HG03571 (cell line): ENCODE data around the gene SLC16A1.
"Not testable (repeated sequence)": the region's sequence is repeated elsewhere in the genome, so short reads cannot be mapped to it uniquely, and the experiment has no call there.

Source experiments
- ATAC-seq: cut with Tn5 transposase; IDR thresholded peaks from one replicate; pipeline ENCODE4 v1.9.1; 2021; ENCODE audit not compliant: unreplicated experiment

The SLC16A1 gene

GRCh38 chr1:112887599-112888283, 68.3 kb downstream of the SLC16A1 start:
- no peak for ATAC-seq

- ATAC-seq, result not testable (repeated sequence)
These were observed 71.0 kb downstream of the SLC16A1 start for GRCh38 chr1:112884996-112885395.

GRCh38 chr1:112882271-112882744, 73.7 kb downstream of the SLC16A1 start:
- ATAC-seq, result no peak

- no peak for ATAC-seq
These were observed 74.3 kb downstream of the SLC16A1 start for GRCh38 chr1:112881742-112882127.

- no peak for ATAC-seq
These were observed 76.2 kb downstream of the SLC16A1 start for GRCh38 chr1:112879834-112880233.

- no peak for ATAC-seq
These were observed 77.7 kb downstream of the SLC16A1 start for GRCh38 chr1:112878321-112878720.

GRCh38 chr1:112877750-112878149, 78.2 kb downstream of the SLC16A1 start:
- ATAC-seq, result no peak

- no peak for ATAC-seq
These were observed 79.7 kb downstream of the SLC16A1 start for GRCh38 chr1:112876315-112876714.

- ATAC-seq, result no peak
These were observed 83.4 kb downstream of the SLC16A1 start for GRCh38 chr1:112872551-112872962.

GRCh38 chr1:112870887-112871646, 84.9 kb downstream of the SLC16A1 start:
- ATAC-seq, result no peak

GRCh38 chr1:112869895-112870294, 86.1 kb downstream of the SLC16A1 start:
- ATAC-seq, result no peak

- ATAC-seq, result no peak
These were observed 87.8 kb downstream of the SLC16A1 start for GRCh38 chr1:112868191-112868590.

- no peak for ATAC-seq
These were observed 89.0 kb downstream of the SLC16A1 start for GRCh38 chr1:112866981-112867380.

- ATAC-seq, result no peak
These were observed 89.8 kb downstream of the SLC16A1 start for GRCh38 chr1:112866151-112866550.

- no peak for ATAC-seq
These were observed 93.1 kb downstream of the SLC16A1 start for GRCh38 chr1:112862753-112863426.
